Smooth muscle cell of the brain vasculature (primary cell): ENCODE measurements around the gene NFAT5.

Experiments
- DNase-seq: peaks from one replicate; pipeline ENCODE4 v3.0.0-alpha.2; 2012; ENCODE audit warnings: low read depth, low spot score

Gene NFAT5

GRCh38 chr16:69732101-69732500 lies 166.3 kb downstream of the NFAT5 start:
- no peak for DNase-seq

GRCh38 chr16:69741519-69741918 lies 175.8 kb downstream of the NFAT5 start:
- no peak for DNase-seq

GRCh38 chr16:69741951-69742904 lies 176.5 kb downstream of the NFAT5 start:
- no peak for DNase-seq

DNA sequence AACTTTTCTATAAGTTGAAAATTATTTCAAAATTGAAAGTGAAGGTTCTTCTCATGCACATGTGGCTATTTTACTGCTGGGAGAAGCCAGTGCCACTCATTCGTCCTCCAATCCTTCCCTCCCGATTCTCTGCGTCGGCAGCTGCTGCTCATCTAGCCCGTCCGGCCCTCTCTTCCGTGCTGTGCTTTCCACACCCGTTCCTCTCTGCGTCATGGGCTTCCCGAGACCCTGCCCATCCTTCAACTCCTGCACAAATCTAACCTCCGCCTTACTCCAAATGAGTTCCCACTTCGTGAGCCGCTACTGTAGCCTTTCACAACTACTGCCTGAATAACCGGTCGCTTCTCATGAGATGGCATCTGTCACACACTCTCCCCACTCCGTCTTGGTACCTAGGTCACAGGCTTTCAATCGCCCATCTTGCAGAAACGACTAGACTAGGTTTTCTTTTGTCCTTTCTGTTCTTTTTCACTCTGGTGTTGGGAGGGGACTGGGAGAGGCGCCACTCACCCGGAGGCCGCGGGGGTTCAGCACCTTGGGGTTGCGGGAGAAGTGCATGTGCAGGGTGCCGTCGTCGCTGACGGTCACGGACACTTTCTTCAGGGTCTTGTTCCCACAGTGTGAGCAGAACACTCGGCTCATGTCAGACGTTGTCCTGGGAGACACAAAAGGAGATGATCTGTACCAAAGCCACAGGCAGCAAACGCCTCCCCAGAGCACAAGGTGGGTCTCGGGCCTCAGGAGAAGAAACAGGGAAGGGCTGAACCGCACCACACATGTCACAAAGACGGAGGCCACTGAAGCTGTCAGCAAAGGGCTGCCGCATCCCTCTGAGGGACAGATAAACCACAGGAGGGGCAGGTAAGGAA lies 178.8 kb downstream of the NFAT5 start:
- DNase-seq: no peak

DNA sequence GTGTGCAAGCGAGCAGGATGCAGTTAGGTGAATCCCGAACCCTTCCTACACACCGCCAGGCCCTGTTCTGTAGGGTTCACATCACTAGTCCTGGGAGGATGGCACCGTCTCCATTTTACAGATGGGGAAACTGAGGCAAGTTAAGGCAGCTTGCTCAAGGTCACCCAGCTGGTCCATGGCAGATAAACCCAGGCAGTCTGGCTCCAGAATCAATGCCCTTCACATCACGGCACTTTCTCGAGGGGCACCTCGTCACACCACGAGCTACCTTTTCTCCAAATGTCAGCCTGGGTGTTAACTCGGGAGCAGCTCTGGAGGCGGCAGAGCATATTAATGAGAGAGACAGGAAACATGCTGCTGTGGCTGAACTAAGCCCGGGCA lies 179.5 kb downstream of the NFAT5 start:
- DNase-seq: no peak

- no peak for DNase-seq
Observed at GRCh38 chr16:69745959-69746358, 180.2 kb downstream of the NFAT5 start.

DNA sequence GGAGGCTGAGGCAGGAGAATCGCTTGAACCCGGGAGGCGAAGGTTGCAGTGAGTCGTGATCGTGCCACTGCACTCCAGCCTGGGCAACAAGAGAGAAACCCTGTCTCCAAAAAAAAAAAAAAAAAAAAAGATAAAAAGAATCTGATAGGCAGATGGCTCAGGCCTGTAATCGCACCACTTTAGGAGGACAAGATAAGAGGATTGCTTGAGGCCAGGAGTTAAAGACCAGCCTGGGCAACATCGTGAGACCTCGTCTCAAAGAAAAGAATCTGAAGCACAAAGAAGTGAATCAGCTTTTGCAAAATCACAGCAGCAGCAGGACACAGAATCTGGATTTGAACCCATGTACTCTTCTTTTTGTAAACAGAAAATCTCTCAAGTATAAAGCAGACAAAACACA lies 181.3 kb downstream of the NFAT5 start:
- no peak for DNase-seq

DNA sequence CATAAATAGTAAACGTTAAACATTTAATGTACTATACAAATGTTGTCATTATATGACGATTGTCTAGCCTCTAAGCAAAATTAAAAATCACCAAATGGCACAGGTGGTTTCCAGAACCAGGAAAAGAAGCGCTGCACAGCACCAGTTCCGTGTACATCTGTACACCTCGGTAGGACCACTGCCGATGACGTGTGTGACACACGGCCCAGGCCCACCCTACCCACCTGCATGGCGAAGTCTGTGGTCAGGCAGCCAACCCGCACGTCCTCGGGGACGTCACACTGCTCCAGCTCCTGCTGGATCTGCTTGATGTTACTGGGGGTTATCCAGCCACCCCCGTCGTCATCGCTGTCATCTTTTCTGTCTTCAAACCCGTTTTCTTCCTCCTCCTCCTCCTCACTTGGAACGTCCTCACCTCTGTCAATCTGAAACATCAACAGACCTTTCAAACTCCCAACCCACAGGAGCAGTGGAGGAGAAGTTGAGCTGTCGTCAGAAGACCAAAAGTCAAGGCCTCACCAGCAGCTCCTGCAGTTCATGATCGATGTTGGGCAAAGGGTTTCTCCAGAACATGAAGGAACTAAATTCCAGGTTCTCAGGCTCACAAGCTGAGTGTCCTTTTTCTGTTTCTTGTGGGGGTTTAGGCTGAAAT lies 183.1 kb downstream of the NFAT5 start:
- DNase-seq: no peak

DNA sequence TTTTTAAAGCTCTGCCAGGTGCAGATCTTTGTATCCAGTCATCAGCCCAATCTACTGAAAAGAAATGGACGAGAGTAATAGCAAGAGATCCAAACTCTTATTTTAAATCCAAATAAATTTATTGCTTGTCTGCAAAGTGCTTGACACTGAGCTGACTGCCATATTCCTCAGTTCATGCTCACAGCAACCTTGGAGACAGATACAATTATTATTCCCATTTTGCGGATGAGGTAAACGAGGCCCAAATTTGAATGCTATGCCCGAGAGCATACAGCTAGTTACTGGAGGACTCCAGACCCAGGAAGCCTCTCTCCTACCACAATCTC lies 188.3 kb downstream of the NFAT5 start:
- no peak for DNase-seq
